Ovary (tissue), 9 donors: ENCODE measurements around the gene LSP1. TPM values are rescaled to one million over a fixed set of nuclear protein-coding genes. Genes with fewer than 3 reads are reported as not detected.
A peak's percentile ranks its signal among the peaks of the same experiment; 100 is the strongest.

Experiments
- DNase-seq, 5 donors: peaks; one replicate each; pipeline ENCODE4 v3.0.0-alpha.2; 2019 to 2020
- H3K27ac ChIP-seq, 2 donors: fragments of 200-600 bp; one replicate each; pipeline versions ENCODE4 v1.5.1 to v1.8.0; 2019 to 2022
- H3K27me3 ChIP-seq: fragments of 200-600 bp; one replicate; pipeline ENCODE4 v1.8.0; 2022
- H3K36me3 ChIP-seq: fragments of 200-600 bp; sonication (generic); one replicate; pipeline ENCODE4 v1.5.1; 2019
- H3K4me1 ChIP-seq: one replicate; pipeline ENCODE4 v1.8.1; 2013; ENCODE audit warnings: mild to moderate bottlenecking, moderate library complexity; ENCODE audit not compliant: insufficient read depth
- H3K4me3 ChIP-seq: fragments of 200-600 bp; sonication (generic); one replicate; pipeline ENCODE4 v1.5.1; 2017
- H3K9me3 ChIP-seq, 2 donors: fragments of 200-600 bp in 1 of 2; sonication (generic) in 1 of 2; one replicate each; pipeline versions ENCODE4 v1.5.1 to v1.8.1; 2013 to 2019; ENCODE audit warnings: mild to moderate bottlenecking in 1 of 2, moderate library complexity in 1 of 2
- CTCF ChIP-seq, 3 donors: fragments of 450-650 bp in 2 of 3; fragments of 200-600 bp in 1 of 3; IDR thresholded peaks; one replicate each; pipeline versions ENCODE4 v1.5.1 to v1.8.0; 2016 to 2022; ENCODE audit warnings: antibody characterized with exemption in 3 of 3, mild to moderate bottlenecking in 1 of 3
- EP300 ChIP-seq: sonication (generic); formaldehyde crosslinking; IDR thresholded peaks from one replicate; pipeline ENCODE4 v1.6.1; 2017; ENCODE audit warnings: antibody characterized with exemption
- POLR2A ChIP-seq: fragments of 450-650 bp; IDR thresholded peaks from one replicate; pipeline ENCODE4 v1.6.1; 2017; ENCODE audit warnings: antibody characterized with exemption, mild to moderate bottlenecking, moderate library complexity
- WGBS, 3 donors: extraction: QIAGEN DNeasy Blood & Tissue Kit in 1 of 3; methylation state at CpG; one replicate each; pipeline versions ENCODE4 v1.1.5 to v1.1.7; 2013 to 2017; 5-methylcytosine and 5-hydroxymethylcytosine counted together
- intact Hi-C, 4 donors: fragments of 100-400 bp; cut with DNase I; formaldehyde crosslinking; loops; one replicate each; pipeline versions ENCODE4 v1.11.0 to v1.15.1; 2022 to 2023
- polyA plus RNA-seq, 2 donors: library from polyadenylated mRNA; stranded (reverse); fragments of 200-250 nt in 1 of 2; fragments of 350-450 nt in 1 of 2; fragmentation: Illumina TruSeq in 1 of 2; extraction: RNeasy Lipid Tissue Mini Kit (QIAGEN cat#74804) in 1 of 2; gene quantifications; one replicate each; pipeline ENCODE4 v1.2.3, GENCODE V29; 2013 to 2014
- total RNA-seq, 7 donors: library from RNA; depleted of rRNA in 2 of 7; stranded (reverse); fragments of >200 nt in 2 of 7; fragmentation: NEBNext Ultra II Directional in 3 of 7; extraction: Animal tissue kit (Norgen Biotek cat#: 25700) in 3 of 7; gene quantifications; one replicate each; pipeline versions ENCODE4 v1.1.0 to v1.2.4, GENCODE V29; 2016 to 2023
- donor health status: DM: no; HTN: no; CAD: no; lungs with moderate emphysema.
- donor health status: DM: no; HTN: no; CAD: no.
- donor health status: Bipolar disorder and iron deficiency.
- donor health status: DM: yes; HTN: yes; CAD: no.
- donor health status: DM: no; HTN: no; CAD: no.
- donor health status: DM: yes; HTN: yes; CAD: no.

Gene LSP1
- total and polyA plus RNA-seq, 9 donors = 3.5 to 22.0 (median 9.0) TPM

- WGBS, 3 donors = 81 to 93% (median 85%) methylated on average over 15 of the region's 15 CpGs
- H3K4me3 ChIP-seq = no peak overlapping the region
Measured at GRCh38 chr11:1866776-1867175, 13.9 kb downstream of the LSP1 start.

GRCh38 chr11:1867381-1867780 lies 14.5 kb downstream of the LSP1 start:
- no peaks in the 10 kb centered on the region for H3K36me3 ChIP-seq
- no peak for TF ChIP-seq POLR2A
- no peak for TF ChIP-seq EP300
- no peak for TF ChIP-seq CTCF (IDR thresholded peaks at IDR 0.05)
- DNase-seq = no peak
- H3K27me3 ChIP-seq = no peaks in the 10 kb centered on the region
- no peak overlapping the region for H3K4me3 ChIP-seq
- no peak overlapping the region for H3K27ac ChIP-seq
- H3K9me3 ChIP-seq = no peaks in the 10 kb centered on the region
- intact Hi-C loops = no loop called here
- peaks cover 21% of the 10 kb centered on the region for H3K4me1 ChIP-seq
- WGBS, 3 donors = 64 to 71% (median 68%) methylated on average over 7 to 8 of the region's 8 CpGs

More at GRCh38 chr11:1866776-1867175, 13.9 kb downstream of the LSP1 start:
- H3K27me3 ChIP-seq = no peaks in the 10 kb centered on the region
- peaks cover 21% of the 10 kb centered on the region for H3K4me1 ChIP-seq
- DNase-seq = no peak
- no peak overlapping the region for H3K27ac ChIP-seq
- H3K36me3 ChIP-seq = no peaks in the 10 kb centered on the region
- intact Hi-C loops = no loop called here
- H3K9me3 ChIP-seq = no peaks in the 10 kb centered on the region
- TF ChIP-seq POLR2A = no peak

- no peaks in the 10 kb centered on the region for H3K27me3 ChIP-seq
- DNase-seq = no peak
- TF ChIP-seq POLR2A = no peak
- no peak for TF ChIP-seq CTCF (IDR thresholded peaks at IDR 0.05)
- no peak for TF ChIP-seq EP300
- intact Hi-C loops = no loop called here
- 83 to 92% (median 91%) methylated on average over 8 to 14 of the region's 14 CpGs for WGBS, 3 donors
- H3K4me3 ChIP-seq = no peak overlapping the region
- H3K36me3 ChIP-seq = no peaks in the 10 kb centered on the region
- H3K27ac ChIP-seq = no peak overlapping the region
- peaks cover 20% of the 10 kb centered on the region for H3K4me1 ChIP-seq
- no peaks in the 10 kb centered on the region for H3K9me3 ChIP-seq
Measured at GRCh38 chr11:1868056-1868635, 15.3 kb downstream of the LSP1 start.

GRCh38 chr11:1868636-1869291 lies 15.9 kb downstream of the LSP1 start:
- Histone ChIP-seq H3K9me3 (no peaks in the 10 kb centered on the region), H3K36me3 (no peaks in the 10 kb centered on the region), H3K27me3 (no peaks in the 10 kb centered on the region), H3K27ac (no peak overlapping the region), H3K4me3 (peak overlapping the region; percentile 11), H3K4me1 (peaks cover 13% of the 10 kb centered on the region)
- 62 to 65% (median 63%) methylated on average over 13 to 25 of the region's 25 CpGs for WGBS, 3 donors
- intact Hi-C loops = no loop called here
- TF ChIP-seq POLR2A (no peak), EP300 (no peak), CTCF (IDR thresholded peaks at IDR 0.05) (no peak)
- no peak for DNase-seq
